Stimulated activated CD8-positive, alpha-beta memory T cell treated with anti-CD3 and anti-CD28 coated beads, Interleukin-4, amount 100 ng/mL, for 48 hours (primary cell): ENCODE results near the gene BANK1.
"Not testable (repeated sequence)": the region's sequence is repeated elsewhere in the genome, so short reads cannot be mapped to it uniquely, and the experiment has no call there.

Experiments
- DNase-seq: peaks from one replicate; pipeline ENCODE4 v3.0.0-alpha.2; 2020

BANK1 gene

DNA sequence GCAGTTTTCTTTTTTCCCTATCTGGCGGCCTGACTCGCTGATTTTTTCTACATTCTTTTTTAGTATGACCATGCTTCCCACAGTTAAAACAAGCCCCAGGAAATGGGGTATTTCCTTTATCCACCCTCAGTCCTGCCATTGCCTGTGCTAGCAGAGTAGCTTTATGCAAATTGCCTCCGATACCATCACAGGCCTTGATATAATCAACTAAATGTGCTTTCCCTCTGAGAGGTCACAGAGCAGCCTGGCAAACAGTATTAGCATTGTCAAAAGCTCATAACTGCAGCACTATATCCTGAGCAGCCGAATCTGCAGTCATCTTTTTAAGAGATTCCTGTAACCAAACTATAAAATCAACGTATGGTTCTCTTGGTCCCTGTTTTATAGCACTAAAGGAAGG is 115.0 kb downstream of the BANK1 start:
- DNase-seq, result not testable (repeated sequence)

DNA sequence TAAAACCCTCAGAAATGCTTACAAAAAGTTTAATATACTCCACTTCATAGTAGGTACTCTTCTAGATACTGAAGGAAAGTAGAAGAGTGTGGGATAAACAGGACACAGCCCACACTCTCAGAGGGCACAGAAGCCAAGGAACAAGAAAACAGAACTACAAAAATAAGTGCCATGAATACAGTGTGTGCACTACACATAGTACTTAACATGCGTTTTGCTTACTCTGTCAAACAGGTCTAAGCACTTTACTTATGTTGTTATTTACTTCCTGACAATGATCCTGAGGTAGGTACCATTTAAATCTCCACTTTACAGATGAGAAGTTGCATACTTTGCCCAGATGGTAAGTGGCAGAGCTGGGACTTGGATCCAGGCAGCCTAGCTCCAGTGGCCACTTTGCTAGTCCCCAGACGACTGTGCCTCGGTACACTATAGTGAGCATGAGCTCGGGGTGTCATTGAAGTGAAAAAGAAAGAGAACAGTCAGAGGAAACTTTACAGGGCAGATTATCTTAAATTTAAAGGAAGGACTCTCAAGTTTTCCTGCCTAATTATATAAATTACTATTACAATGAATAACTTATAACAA is 120.3 kb downstream of the BANK1 start:
- no peak for DNase-seq

DNA sequence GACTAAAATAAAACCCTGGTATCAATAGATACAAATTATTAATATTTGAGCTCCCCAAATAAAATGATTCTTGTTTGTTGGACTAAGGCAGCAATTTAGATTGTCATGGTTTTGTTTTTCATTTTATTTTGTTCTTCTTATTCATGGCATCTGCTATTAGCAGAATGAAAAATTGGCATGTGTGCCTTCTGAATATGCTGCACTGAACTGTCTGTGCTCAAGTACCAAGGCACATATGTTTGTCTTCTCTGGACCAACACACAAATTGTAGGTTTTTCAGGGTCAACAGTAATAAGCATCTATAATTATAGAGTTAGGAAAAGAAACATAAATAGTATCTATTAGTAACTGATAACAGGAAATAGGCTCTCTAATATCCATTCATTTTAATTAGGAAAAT is 121.1 kb downstream of the BANK1 start:
- DNase-seq, result no peak

DNA sequence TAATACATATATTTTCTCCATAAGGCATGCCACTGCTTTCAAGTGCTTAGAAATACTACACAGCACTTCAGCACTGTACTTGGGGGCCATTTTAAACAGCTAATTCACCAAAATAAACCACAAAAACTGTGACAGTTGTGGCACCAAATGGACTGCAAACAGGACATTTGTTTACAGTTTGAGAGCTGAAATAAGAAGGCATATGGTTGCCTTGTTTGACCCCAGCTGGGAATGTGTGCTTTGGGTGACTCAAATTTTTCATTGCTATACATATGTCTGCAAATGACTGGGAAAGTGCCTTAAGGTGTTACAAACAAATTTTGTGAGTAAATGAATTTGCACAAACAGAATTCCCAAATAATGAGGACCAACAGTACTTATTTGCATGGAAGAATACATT is 124.2 kb downstream of the BANK1 start:
- no peak for DNase-seq

DNA sequence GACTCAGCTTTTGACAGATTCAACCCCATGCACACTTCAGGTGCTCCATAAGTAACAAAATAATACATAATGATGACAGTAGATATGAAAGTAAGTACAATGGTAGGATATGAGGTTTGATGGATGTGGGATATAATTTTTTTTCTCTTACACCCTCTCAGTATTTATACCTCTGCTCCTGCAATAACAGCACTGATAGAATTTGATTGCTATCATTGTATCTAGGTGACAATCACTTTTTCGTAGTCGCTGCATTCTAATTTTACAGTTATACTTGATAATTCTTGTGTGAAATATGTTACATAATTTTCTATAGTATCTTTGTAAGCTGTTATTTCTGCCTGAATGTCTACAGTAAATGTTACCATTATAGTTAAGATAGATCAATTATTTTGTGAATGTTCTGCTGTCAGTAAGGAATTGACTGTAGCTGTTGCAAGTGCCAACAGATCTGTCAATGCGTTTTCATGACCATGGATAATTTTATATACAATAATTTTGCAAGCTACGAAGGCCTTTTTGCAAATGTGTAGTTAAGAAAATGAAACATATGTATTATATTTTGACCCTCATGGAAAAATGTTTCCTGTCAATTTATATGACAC is 128.9 kb downstream of the BANK1 start:
- no peak for DNase-seq

DNA sequence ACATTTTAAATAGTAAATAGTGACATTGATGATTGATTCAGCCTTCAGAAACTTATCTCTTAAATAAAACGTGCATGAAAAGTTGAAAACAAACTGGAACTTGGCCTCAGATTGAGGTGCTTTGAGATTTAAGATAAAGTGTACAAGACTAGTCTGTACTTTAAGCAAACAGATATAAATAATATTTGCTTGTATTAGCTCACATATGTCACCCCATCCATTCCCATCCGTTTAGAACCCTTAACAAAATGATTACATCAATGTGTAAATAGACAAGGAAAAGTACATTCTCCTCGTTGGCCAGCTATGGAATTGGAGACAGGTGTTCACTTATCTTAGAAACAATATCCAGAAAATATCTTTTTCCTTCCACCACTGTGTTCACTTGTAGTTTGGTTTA is 130.8 kb downstream of the BANK1 start:
- no peak for DNase-seq

DNA sequence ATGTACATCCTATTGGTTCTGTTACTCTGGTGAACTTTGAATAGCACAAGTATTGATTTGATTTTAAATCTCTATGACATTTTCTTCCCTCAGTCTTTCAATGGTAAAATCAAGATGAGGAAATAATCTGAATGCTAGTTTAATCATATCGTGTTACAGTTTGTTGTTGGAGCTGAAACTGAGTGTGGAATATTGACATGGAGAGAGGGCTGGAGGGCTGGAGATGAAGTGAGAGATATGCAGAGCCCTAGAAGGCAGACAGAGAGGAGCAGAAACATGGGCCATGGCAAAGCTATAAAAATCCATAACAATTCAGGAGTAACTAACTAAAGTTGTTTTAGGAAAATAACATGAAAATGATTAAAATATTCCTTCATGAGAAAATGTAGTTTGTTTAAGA is 141.1 kb downstream of the BANK1 start:
- no peak for DNase-seq

DNA sequence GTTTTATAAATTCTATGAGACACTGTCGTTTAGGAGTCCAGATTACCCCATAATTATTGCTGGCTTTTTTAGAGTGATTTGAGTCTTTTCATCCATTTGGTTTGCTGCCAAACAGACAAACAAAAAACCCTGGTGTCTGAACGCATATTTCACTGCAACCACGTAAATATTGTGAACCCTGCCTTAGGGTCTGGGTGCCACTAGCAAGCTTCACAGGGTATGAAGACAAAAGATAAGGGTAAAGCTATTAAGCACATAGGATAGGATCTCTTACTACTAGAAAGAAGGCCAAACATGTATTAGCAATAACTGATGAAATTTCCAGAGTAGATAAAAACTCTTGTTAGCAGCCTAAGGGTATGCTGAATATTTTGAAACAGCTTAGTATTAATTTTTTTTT is 143.3 kb downstream of the BANK1 start:
- DNase-seq, result no peak

DNA sequence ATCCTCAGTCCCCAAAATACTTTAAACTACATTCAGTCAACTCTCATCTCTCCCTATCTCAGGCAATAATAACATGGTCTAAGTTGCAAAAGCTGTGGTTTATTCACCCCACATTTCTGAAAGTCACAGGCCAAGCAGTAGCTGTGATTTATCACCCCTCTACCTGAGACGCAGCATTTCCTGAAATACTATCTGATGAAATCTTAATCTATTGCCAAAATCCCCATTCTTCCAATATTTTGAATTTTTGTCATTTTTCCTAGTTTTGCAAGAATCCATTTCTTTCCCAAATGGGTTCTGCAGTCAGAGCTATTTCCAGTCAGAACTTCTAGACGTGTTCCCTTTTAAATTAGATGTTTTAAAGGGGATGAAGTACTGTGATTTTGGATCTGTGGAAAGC is 148.3 kb downstream of the BANK1 start:
- no peak for DNase-seq

DNA sequence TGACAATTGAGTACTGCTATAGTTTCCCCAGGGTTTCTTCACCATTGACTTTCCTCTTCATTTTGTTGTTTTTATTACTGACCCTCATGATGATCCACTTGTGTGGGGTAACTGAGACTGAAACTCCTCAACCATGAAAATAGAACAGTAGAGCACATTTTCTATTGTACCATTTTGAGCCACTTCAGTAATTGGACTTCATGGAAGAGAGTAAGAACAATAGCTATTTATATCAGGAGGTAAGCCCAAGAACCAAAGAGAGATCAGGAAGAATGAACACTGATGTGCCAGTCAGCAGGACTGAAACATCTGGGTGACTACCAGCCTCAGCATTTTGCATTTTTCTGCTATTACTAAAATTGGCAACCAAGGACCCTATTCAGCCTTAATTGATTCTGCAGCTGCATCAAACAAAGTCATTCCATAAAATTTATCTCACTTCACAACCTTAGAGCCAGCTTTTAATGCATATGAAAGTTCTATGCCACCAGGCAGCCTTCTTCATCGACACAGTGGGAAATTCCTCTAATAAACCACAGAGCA is 151.4 kb downstream of the BANK1 start:
- no peak for DNase-seq

DNA sequence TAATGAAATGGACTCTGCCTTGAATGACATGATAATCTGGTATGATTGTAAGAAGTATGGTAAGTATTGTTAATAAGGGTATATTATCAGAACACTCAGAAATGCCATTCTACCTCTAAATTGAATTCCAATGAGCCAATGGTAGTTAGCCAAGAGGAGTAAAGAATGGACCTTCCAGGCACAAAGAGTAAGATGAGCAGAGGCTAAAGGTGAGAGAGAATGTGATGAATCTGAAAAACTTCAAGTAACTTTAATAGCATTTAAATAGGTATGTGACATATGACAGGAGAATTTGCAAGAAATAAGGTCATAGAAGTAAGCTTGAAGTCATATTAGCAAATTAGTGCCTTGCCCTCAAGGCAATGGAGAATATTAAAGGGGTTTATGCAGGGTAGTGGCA is 152.4 kb downstream of the BANK1 start:
- no peak for DNase-seq

DNA sequence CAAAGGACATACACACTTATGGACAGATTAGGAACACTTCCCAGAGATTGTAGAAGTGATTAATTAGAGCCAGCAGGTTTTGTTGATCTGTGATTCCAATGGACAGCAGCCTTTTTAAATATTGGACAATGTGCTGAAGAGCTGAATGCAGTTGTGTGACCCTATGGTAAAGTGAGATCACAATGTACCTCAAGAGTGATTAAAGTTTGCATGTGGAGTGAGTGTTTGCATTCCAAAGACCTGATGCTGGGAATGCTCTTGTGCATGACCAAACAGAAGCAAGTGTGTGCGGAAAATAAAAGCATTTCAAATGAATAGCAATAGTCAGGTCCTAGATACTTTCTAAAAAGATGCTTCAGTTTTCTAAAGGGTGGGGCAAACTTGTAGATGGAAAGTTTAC is 154.1 kb downstream of the BANK1 start:
- no peak for DNase-seq

DNA sequence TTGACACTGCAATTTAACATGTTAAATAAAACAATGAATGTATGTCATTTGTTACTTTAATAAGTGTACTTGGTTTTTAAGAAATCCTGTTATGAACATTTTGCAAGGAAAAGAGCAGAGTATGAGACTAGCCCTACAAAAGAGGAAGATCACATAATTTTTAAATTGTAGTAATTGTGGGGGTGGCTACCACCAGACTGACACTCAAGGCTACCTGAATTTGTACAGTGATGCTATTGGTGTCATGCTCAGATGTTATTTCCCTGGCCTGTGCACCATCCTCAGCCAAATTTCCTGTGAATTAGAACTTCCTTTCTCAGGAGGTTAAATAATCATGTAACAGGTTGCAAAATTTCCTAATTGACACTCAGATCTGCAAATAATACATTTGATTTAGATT is 157.5 kb downstream of the BANK1 start:
- DNase-seq, result no peak

DNA sequence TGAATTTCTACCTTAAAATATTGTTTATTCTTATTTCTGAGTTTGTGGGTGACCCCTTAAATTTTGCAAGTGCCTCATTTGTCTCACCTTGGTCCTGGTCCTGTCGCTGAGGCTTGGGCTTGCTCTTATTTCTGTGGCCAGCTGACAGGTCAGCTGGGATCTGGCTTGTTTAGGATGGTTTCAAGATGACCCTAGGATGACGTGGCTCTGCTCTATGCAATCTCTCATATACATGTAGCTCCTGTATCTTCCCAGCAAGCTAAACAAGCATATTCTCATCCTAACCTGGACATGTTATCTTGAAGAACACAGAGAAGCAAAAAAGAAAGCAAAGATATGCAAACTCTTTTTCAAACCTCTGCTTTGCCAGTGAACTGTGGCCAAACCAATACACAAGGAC is 158.4 kb downstream of the BANK1 start:
- DNase-seq, result no peak

DNA sequence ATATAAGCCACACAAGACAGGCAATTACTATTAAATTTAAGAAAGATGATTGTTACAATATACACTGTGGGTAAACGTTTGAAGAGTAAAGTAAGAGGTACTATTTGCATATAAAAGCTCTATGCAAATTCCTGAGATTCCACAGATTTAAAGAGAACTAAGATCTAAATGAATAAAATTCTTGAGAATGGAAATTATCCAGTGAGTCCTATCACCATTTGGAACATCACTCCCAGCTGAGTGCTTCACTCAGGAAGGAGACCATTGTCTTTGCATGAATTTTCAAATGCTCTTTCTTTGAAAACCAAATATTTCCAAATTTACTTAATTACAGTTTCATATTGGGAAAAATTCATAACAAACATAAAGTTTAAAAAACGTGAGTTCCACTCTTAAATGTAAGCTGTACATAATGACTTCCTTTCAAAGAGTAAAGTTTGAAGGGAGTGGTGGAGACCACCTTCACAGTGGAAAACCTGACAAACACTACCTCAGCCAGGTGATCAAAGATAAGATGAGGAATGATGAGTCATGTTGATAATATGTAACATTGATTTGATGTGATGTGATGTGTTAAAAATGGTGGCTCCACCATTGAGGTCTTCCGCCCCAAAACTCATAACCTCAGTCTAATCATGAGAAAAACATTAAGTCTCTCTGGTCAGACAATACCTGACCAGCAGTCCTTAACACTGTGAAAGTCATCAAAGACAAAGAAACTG is 159.9 kb downstream of the BANK1 start:
- DNase-seq, result no peak

DNA sequence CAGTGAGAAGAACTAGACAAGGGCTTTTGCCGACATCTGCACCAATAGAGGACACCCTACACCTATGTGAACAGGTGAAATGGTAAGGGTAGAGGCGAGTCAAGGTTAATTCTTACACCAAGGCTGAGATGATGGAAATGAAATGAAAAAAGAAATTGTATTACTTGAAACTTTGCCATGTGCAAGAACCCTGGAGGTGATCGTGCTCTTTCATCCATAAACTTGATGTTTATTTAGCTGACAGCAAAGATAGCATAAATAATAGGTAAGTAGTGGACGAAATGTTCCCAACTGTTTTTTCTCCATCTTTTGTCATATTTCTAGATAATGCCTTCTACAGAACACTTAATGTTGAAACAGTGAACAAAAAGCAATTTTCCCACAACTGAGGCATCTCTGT is 162.5 kb downstream of the BANK1 start:
- DNase-seq, result no peak

DNA sequence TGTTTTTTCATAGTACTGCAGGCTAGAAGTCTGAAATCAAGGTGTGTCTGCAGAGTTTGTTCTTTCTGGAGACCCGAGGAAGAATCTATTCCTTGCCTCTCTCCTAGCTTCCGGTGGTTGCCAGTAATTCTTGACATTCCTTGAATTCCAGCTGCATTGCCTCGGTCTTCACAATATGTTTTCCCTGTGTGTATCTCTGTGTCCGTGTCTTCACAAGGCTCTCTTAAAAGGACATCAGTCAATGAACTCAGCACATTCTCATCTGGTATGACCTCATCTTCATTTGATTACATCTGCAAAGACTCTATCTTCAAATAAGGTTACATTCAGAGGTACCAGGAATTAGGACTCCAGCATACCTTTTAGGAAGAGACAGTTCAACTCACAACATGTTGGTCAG is 163.4 kb downstream of the BANK1 start:
- DNase-seq, result no peak

DNA sequence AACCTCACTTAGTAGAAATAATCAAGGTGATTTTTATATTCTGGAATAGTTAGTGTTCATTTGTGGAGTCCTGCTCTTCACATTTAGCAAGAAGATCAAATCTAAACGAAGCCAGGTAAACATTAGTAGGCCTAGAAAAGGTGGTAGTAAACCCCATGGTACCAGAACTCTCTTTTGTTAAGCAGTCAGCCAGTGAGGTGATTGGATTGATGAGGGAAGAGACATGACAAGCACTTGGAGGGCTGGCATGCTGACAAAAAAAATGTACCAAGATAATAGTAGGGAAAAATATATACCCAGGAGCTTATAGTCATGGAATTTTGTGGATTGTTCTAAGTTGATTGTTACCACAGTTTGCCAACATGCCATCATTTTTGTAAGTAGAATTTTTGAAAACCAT is 163.8 kb downstream of the BANK1 start:
- DNase-seq, result no peak

DNA sequence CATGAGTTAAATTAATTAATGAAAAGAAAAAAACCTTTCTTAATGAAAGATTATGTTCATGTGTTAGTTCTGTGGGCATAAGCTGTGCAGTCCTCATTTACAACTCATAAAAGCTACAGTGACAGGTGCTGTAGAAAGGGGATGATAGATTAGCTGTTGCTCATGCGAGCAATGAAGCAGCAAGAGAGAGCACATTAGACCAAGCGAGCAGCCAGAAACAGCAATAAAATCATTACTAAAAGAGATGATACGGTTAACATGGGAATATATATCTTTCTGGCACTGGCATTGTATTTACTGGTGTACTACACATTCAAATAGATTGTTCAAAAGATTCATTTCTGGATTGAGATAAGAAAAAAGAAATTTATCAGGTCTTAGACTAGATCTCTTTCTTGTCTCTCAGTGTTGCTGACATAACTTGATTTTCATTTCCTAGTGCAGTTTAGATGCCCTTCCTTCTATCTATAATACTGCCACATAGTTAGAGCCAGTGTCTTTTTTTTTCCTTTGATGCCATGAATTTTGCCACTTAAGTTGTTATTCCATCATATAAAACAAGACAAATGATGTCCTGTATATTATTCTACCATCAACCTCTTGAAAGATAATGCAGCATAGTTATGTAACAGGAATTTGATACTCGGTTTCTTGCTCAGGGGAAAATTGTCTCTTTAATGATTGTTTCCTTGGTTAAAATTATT is 164.6 kb downstream of the BANK1 start:
- DNase-seq, result no peak

DNA sequence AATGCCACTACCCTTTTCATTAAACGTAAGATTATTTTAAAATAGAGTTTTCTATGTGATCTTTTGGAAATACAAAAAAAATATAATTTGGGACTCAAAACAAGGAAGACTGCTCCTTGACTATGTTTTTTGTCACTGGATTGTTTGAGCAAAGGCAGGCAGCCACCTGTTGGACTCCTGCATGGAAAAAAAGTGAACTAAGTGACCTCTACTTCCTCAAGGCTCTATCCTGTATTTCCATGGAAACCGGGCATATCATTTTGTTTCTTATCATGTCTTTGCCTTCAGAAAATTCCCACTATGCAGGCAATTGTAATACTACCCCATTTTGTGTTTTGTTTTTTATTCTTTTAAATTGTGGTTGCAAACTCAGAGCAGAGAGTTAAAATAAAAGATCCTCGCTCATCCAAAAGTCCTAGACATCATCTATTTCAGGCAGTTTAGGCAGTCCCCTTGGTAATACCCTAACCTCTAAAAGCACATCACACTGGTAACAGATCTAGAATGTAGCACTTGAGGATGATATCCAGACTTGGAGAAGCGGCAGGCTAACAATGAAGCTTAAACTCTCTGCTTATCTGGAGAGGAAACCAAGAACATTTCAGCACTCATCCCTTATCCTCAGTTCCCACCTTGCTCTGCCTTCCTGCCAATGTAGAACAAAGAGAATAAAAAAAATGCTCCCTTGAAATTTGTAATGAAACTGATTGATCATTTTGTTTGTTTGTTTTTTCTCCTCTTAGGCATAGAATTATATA is 165.7 kb downstream of the BANK1 start:
- no peak for DNase-seq

DNA sequence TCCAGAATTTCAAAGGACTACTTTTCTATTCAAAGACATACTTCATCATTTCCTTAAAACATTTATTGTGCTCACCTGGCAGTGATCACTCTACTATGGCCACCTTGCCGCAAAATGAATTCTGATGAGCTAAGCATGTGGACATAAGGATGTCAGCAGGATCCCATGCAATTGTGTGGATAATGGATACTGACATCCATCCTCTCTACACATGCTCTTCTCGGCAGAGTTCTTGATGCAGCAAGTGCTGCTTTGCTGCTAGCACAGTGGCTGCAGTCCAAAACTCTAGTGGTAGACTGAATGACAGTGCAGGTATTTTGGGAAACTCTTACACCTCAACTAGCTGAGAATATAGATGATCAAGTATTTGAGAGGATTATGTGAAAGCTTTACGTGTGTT is 168.0 kb downstream of the BANK1 start:
- DNase-seq, result no peak

DNA sequence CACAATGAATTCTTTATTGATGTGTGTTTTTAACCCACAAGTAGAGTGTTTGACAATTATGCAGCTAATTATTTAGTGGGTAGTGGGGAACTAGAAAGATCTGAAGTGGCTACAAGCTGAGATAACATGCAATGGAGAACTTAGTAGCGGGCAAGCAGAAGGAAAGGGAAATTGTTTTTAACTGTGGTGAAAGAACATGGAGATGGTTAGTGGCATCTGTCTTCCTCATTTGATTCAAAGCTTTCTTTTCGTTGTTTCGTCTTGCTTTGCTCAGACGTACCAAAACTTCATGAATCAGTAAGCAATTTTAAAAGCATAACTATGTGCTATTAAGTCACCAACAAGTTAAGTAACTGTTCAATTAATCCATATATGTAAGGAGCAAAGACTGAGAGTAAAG is 169.9 kb downstream of the BANK1 start:
- no peak for DNase-seq

DNA sequence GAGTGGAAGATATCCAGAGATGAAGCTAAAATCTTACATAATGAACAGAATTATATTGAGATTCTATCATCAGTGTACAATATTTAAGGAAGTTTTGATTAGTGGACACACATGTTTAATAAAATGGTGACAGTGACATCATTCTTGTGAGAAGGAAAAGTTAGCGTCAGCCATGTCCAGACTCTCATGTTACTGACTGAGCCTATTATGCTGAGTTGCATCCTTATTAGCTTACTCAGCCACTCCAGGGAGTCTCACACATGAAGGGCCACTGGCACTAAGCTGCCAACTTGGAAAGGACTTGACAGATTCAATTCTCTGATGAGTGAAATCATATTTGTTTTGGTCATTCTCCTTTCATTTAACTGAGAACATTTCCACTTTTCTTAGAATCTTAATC is 170.6 kb downstream of the BANK1 start:
- DNase-seq, result no peak
